Left ventricle myocardium inferior (tissue), 1 donor: ENCODE data around the gene UBA1. TPM values are rescaled to one million over a fixed set of nuclear protein-coding genes. Genes with fewer than 3 reads are reported as not detected.

ENCODE experiments used
- DNase-seq: peaks from one replicate; pipeline ENCODE4 v3.0.0-alpha.2; 2020
- H3K27ac ChIP-seq: fragments of 200-600 bp; replicated peaks from 2 replicates; pipeline ENCODE4 v1.8.0; 2021
- H3K27me3 ChIP-seq: fragments of 200-600 bp; 2 replicates; pipeline ENCODE4 v1.8.0; 2021; ENCODE audit warnings: low read depth
- H3K36me3 ChIP-seq: fragments of 200-600 bp; 2 replicates; pipeline ENCODE4 v1.8.0; 2021
- H3K4me1 ChIP-seq: fragments of 200-600 bp; 2 replicates; pipeline ENCODE4 v1.8.0; 2021
- H3K4me3 ChIP-seq: fragments of 200-600 bp; 2 replicates; pipeline ENCODE4 v1.8.0; 2021; ENCODE audit warnings: mild to moderate bottlenecking, moderate library complexity
- H3K9me3 ChIP-seq: fragments of 200-600 bp; replicated peaks from 2 replicates; pipeline ENCODE4 v1.8.0; 2021
- intact Hi-C: fragments of 100-400 bp; cut with micrococcal nuclease; formaldehyde crosslinking; loops from one replicate; pipeline ENCODE4 v1.11.0; 2022
- total RNA-seq: library from RNA; stranded (reverse); fragmentation: NEBNext Ultra II Directional; extraction: Animal tissue kit (Norgen Biotek cat#: 25700); gene quantifications from one replicate; pipeline ENCODE4 v1.2.1, GENCODE V29; 2021
- TF ChIP-seq, protein P1 (sequence below): fragments of 200-600 bp; IDR thresholded peaks from 2 replicates; pipeline ENCODE4 v1.8.0; 2021; ENCODE audit warnings: antibody characterized with exemption, mild to moderate bottlenecking, borderline replicate concordance
- donor health status: DM: no; HTN: yes; CAD: no; lungs with severe emphysema.

Gene UBA1
- total RNA-seq, 1 donor from 2014 or later = 99.8 TPM

DNA sequence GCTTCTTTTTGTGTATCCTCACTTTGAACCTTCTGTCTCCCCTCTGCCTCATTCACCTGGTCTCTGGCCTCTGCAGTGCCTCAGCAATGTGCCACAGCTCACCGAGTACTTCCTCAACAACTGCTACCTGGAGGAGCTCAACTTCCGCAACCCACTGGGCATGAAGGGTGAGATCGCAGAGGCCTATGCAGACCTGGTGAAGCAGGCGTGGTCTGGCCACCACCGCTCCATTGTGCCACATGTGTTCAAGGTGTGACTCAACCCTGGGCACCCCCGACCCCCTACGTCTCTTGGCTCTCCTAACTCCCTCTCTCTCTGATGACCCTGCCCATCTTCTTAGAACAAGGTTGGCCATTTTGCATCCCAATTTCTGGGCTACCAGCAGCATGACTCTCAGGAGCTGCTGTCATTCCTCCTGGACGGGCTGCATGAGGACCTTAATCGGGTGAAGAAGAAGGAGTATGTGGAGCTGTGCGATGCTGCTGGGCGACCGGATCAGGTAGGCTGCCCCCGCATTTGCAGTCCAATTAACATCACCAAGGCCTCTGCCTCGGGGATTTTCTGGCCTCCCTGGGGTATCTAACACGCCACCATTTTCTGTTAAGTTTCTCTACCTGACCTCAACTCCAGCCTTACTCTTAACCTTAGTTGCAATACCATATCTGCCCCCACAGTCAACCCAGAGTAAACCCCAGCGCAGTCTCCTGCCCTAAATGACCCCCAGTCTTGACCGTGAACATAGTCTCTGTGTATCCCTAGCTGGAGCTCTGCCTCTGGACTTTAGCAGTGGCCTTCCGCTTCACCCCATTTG, 47.8 kb downstream of the UBA1 start:
- TF ChIP-seq, protein P1, sequence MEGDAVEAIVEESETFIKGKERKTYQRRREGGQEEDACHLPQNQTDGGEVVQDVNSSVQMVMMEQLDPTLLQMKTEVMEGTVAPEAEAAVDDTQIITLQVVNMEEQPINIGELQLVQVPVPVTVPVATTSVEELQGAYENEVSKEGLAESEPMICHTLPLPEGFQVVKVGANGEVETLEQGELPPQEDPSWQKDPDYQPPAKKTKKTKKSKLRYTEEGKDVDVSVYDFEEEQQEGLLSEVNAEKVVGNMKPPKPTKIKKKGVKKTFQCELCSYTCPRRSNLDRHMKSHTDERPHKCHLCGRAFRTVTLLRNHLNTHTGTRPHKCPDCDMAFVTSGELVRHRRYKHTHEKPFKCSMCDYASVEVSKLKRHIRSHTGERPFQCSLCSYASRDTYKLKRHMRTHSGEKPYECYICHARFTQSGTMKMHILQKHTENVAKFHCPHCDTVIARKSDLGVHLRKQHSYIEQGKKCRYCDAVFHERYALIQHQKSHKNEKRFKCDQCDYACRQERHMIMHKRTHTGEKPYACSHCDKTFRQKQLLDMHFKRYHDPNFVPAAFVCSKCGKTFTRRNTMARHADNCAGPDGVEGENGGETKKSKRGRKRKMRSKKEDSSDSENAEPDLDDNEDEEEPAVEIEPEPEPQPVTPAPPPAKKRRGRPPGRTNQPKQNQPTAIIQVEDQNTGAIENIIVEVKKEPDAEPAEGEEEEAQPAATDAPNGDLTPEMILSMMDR = no peak
- H3K36me3 ChIP-seq = peaks cover 25% of the 10 kb centered on the region
- H3K27me3 ChIP-seq = no peaks in the 10 kb centered on the region
- no peak overlapping the region for H3K27ac ChIP-seq
- DNase-seq = no peak
- no peaks in the 10 kb centered on the region for H3K9me3 ChIP-seq
- intact Hi-C loops = no loop called here
- H3K4me3 ChIP-seq = no peak overlapping the region
- peaks cover 5% of the 10 kb centered on the region for H3K4me1 ChIP-seq

DNA sequence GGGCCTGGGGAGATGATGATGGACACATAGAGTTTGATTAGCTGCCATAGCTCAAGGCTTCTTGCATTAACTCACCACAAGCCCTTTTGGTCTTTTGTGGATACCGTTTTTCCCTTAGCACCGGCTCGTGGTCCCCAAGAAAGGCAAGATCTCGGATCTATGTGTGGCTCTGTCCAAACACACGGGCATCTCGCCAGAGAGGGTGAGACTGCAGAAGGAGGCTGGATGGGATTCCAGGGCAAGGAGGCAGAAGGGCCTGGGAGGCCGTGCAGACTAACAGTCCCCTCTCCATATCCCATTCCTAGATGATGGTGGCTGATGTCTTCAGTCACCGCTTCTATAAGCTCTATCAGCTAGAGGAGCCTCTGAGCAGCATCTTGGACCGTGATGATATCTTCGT, 48.7 kb downstream of the UBA1 start:
- TF ChIP-seq, protein P1 = no peak
- no peaks in the 10 kb centered on the region for H3K9me3 ChIP-seq
- peaks cover under 1% of the 10 kb centered on the region for H3K4me1 ChIP-seq
- no peaks in the 10 kb centered on the region for H3K27me3 ChIP-seq
- no peak overlapping the region for H3K27ac ChIP-seq
- intact Hi-C loops = no loop called here
- DNase-seq = no peak
- H3K36me3 ChIP-seq = peaks cover 30% of the 10 kb centered on the region
- no peak overlapping the region for H3K4me3 ChIP-seq

DNA sequence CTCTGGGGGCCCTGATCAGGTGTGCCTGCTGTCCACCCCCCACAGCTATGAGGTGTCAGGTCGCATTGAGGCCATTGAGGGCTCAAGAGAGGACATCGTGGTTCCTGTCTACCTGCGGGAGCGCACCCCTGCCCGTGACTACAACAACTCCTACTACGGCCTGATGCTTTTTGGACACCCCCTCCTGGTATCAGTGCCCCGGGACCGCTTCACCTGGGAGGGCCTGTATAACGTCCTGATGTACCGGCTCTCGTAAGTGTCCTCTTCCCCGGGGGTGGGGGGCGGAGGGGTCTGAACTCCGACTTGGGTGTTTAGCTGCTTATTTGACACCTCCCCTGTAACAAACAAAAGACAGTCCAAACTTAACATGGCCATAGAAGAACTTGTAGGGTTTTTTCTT, 49.7 kb downstream of the UBA1 start:
- TF ChIP-seq, protein P1 = no peak
- Histone ChIP-seq H3K36me3 (peaks cover 30% of the 10 kb centered on the region), H3K27me3 (no peaks in the 10 kb centered on the region), H3K4me1 (no peaks in the 10 kb centered on the region), H3K27ac (no peak overlapping the region), H3K4me3 (no peak overlapping the region), H3K9me3 (no peaks in the 10 kb centered on the region)
- no peak for DNase-seq
- intact Hi-C loops = no loop called here

DNA sequence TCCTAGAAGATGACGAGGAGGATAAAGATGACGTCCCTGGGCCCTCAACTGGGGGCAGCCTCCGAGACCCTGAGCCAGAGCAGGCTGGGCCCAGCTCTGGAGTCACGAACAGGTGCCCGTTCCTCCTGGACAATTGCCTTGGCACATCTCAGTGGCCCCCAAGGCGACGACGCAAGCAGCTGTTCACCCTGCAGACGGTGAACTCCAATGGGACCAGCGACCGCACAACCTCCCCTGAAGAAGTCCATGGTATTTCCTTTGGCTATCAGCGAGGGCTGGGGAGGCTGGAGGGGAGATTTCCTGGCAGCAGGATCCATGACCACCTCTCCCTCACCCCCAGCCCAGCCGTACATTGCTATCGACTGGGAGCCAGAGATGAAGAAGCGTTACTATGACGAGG, 51.0 kb downstream of the UBA1 start:
- no peaks in the 10 kb centered on the region for H3K9me3 ChIP-seq
- no peak for DNase-seq
- intact Hi-C loops = no loop called here
- TF ChIP-seq, protein P1 = no peak
- H3K4me3 ChIP-seq = no peak overlapping the region
- H3K4me1 ChIP-seq = no peaks in the 10 kb centered on the region
- H3K27ac ChIP-seq = no peak overlapping the region
- H3K27me3 ChIP-seq = no peaks in the 10 kb centered on the region
- H3K36me3 ChIP-seq = peaks cover 30% of the 10 kb centered on the region

DNA sequence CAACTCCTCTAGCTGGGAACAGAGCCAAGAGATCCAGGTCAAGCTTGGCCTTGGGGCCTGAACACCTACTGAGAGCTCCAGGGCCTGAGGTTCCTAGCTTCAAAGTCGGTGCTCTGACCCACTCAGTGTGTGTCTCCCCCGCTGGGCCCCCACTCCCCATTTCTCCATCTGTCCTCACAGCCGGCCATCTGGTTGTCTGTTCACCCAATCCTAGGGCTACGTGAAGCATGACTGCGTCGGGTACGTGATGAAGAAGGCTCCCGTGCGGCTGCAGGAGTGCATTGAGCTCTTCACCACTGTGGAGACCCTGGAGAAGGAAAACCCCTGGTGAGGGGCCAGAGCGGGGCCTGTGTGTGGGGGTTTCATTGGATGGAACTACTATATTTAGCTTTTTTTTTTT, 51.5 kb downstream of the UBA1 start:
- no peak for DNase-seq
- Histone ChIP-seq H3K4me1 (no peaks in the 10 kb centered on the region), H3K4me3 (no peak overlapping the region), H3K27ac (no peak overlapping the region), H3K9me3 (no peaks in the 10 kb centered on the region), H3K36me3 (peaks cover 30% of the 10 kb centered on the region), H3K27me3 (no peaks in the 10 kb centered on the region)
- TF ChIP-seq, protein P1 = no peak
- intact Hi-C loops = no loop called here
